ENCODE data around the gene TMEM50B. TPM values are rescaled to one million over a fixed set of nuclear protein-coding genes. Genes with fewer than 3 reads are reported as not detected.

The TMEM50B gene
- total and polyA plus RNA-seq, 2 experiments from 2014 or later, result 25.1 to 26.1 TPM

GRCh38 chr21:33488936-33489335 is 9.2 kb upstream of the TMEM50B start (continued):
- TF ChIP-seq NANOG (IDR thresholded peaks at IDR 0.05; ENCODE audit: borderline replicate concordance) (no peak), POLR2AphosphoS5 (IDR thresholded peaks at IDR 0.05; ENCODE audit: low read depth) (no peak), ZNF331 (CRISPR knock-in tag; IDR thresholded peaks at IDR 0.05; ENCODE audit: low read depth) (no peak), EZH2 (IDR thresholded peaks at IDR 0.05; ENCODE audit: low read depth, unreplicated experiment) (no peak)
- TF ChIP-seq, protein P1, sequence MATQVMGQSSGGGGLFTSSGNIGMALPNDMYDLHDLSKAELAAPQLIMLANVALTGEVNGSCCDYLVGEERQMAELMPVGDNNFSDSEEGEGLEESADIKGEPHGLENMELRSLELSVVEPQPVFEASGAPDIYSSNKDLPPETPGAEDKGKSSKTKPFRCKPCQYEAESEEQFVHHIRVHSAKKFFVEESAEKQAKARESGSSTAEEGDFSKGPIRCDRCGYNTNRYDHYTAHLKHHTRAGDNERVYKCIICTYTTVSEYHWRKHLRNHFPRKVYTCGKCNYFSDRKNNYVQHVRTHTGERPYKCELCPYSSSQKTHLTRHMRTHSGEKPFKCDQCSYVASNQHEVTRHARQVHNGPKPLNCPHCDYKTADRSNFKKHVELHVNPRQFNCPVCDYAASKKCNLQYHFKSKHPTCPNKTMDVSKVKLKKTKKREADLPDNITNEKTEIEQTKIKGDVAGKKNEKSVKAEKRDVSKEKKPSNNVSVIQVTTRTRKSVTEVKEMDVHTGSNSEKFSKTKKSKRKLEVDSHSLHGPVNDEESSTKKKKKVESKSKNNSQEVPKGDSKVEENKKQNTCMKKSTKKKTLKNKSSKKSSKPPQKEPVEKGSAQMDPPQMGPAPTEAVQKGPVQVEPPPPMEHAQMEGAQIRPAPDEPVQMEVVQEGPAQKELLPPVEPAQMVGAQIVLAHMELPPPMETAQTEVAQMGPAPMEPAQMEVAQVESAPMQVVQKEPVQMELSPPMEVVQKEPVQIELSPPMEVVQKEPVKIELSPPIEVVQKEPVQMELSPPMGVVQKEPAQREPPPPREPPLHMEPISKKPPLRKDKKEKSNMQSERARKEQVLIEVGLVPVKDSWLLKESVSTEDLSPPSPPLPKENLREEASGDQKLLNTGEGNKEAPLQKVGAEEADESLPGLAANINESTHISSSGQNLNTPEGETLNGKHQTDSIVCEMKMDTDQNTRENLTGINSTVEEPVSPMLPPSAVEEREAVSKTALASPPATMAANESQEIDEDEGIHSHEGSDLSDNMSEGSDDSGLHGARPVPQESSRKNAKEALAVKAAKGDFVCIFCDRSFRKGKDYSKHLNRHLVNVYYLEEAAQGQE (IDR thresholded peaks at IDR 0.05; ENCODE audit: unreplicated experiment), result no peak
- TF ChIP-seq, protein P2, sequence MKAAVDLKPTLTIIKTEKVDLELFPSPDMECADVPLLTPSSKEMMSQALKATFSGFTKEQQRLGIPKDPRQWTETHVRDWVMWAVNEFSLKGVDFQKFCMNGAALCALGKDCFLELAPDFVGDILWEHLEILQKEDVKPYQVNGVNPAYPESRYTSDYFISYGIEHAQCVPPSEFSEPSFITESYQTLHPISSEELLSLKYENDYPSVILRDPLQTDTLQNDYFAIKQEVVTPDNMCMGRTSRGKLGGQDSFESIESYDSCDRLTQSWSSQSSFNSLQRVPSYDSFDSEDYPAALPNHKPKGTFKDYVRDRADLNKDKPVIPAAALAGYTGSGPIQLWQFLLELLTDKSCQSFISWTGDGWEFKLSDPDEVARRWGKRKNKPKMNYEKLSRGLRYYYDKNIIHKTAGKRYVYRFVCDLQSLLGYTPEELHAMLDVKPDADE (IDR thresholded peaks at IDR 0.05), result no peak

DNA sequence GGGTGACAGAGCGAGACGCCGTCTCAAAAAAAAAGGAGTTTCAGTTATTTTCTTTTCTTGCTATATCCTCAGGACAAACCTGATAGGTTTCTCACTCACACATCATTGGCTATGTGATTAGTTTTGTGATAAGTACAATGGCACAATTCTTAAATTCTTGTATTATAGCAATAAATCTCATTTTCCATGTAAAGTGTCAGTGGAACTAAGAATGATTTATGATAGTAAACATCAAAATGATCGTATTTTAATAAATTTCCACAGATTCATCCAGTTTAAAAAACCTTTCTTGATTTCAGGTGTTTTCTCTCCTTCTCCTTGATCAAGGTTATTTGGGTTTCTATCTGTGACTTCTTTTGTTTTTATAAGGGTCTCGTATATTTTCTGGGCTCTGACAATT is 8.2 kb upstream of the TMEM50B start:
- H3K27ac ChIP-seq (ENCODE audit: low read depth), result no peak overlapping the region
- Mint-ChIP-seq H3K4me3 (no peak overlapping the region), H3K27me3 (ENCODE audit: insufficient read depth, low read depth, poor library complexity) (peaks cover 5% of the 10 kb centered on the region), H3K27ac (no peak overlapping the region), H3K9me3 (no peaks in the 10 kb centered on the region), H3K4me1 (peaks cover 4% of the 10 kb centered on the region; the same call in 1 of the 3 replicates), H3K36me3 (ENCODE audit: low read depth) (peaks cover 10% of the 10 kb centered on the region; the same call in 1 of the 3 replicates)
- H3F3A ChIP-seq (replicated peaks; ENCODE audit: low read depth), result 0 out of 2 replicates have a peak, but pooled peaks cover 4% of the 10 kb centered on the region
- no peak overlapping the region for H2AFZ ChIP-seq
- no peaks in the 10 kb centered on the region for H3K9me2 ChIP-seq (ENCODE audit: insufficient read depth)
- H3K79me2 ChIP-seq (replicated peaks; ENCODE audit: insufficient read depth), result peaks cover 5% of the 10 kb centered on the region; the same call in 1 of the 2 replicates
- ATAC-seq, result no peak
- TF ChIP-seq, protein P3, sequence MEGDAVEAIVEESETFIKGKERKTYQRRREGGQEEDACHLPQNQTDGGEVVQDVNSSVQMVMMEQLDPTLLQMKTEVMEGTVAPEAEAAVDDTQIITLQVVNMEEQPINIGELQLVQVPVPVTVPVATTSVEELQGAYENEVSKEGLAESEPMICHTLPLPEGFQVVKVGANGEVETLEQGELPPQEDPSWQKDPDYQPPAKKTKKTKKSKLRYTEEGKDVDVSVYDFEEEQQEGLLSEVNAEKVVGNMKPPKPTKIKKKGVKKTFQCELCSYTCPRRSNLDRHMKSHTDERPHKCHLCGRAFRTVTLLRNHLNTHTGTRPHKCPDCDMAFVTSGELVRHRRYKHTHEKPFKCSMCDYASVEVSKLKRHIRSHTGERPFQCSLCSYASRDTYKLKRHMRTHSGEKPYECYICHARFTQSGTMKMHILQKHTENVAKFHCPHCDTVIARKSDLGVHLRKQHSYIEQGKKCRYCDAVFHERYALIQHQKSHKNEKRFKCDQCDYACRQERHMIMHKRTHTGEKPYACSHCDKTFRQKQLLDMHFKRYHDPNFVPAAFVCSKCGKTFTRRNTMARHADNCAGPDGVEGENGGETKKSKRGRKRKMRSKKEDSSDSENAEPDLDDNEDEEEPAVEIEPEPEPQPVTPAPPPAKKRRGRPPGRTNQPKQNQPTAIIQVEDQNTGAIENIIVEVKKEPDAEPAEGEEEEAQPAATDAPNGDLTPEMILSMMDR (conservative IDR thresholded peaks at IDR 0.05; ENCODE audit: low read depth in 2 of 2), result no peak
- TF ChIP-seq EZH2 (IDR thresholded peaks at IDR 0.05; ENCODE audit: low read depth, unreplicated experiment) (no peak), EZH2phosphoT487 (IDR thresholded peaks at IDR 0.05; ENCODE audit: unreplicated experiment) (no peak), CREB1 (CRISPR knock-in tag; IDR thresholded peaks at IDR 0.05; ENCODE audit: low read depth) (no peak), NANOG (IDR thresholded peaks at IDR 0.05; ENCODE audit: borderline replicate concordance) (no peak), STAT1 (IDR thresholded peaks at IDR 0.05; ENCODE audit: unreplicated experiment) (no peak)
- H3K27me3 ChIP-seq (ENCODE audit: insufficient read depth), result no peaks in the 10 kb centered on the region
- H3K4me1 ChIP-seq (ENCODE audit: insufficient read depth), result peaks cover 5% of the 10 kb centered on the region
- H3K4me2 ChIP-seq, result no peak overlapping the region
- H3K36me3 ChIP-seq (ENCODE audit: insufficient read depth), result no peaks in the 10 kb centered on the region
- H3K4me3 ChIP-seq, result no peak overlapping the region
- DNase-seq (ENCODE audit: low spot score), result no peak
- no peaks in the 10 kb centered on the region for H4K20me1 ChIP-seq (replicated peaks; ENCODE audit: insufficient read depth)

All from GM23338 (cell line).